ENCODE results near the gene PRR12. TPM values are rescaled to one million over a fixed set of nuclear protein-coding genes. Genes with fewer than 3 reads are reported as not detected.

The PRR12 gene
- total and polyA plus RNA-seq, 7 experiments from 2014 or later: 0.25 to 69.4 (median 51.8) TPM

DNA sequence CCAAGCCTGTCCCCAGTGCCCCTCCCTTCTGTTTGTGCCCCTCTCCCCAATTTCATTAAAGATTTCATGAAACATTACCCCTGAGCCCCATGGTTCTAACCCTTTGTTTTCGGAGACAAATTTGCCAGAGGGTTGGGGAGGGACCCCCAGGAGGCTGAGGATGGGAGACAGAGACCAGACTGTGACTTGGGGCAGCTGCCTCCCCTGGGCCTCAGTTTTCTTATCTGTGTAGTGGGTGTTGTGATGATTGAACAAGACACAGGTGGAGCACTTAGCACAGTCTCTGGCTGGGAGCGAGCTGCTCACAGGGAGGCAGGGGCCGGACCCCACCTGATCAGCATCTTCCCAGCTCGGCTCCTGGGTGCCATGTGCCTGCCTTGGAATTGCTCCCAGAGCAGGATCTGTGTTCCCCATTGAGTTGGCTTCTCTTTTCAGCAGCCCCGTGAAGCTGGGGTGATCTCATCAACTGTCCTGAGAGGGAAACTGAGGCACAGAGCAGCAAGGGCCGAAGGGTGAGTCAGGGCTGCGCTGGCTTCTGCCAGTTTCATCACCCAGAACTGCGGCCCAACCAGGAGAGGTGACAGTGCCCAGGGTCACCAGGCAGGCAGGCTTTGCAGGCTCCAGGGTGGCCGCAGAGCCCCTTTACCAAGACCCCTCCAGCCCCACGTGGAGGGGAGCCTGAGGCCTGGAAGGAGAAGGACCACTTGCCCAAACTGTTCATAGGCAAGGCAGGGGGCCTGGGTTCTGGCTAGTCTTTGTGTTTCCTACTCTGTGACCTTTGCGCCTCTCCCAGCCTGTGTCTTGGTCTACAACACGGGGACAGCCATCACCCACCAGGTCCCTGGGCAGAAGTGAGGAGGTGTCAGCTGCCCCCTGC, 67.8 kb downstream of the PRR12 start:
- H3K36me3 ChIP-seq (ENCODE audit: control insufficient read depth in 2 of 3, insufficient read depth in 3 of 3, low read length in 3 of 3): peaks cover 0 to 94% (median 36%) of the 10 kb centered on the region in 3 experiments
- Mint-ChIP-seq H3K27ac (peak overlapping the region in 5 of 9 donors; percentile 19 to 82 (median 47)), H3K27me3 (no peaks in the 10 kb centered on the region), H3K4me3 (peak overlapping the region in 1 of 10 donors; percentile 19), H3K9me3 (no peaks in the 10 kb centered on the region), H3K4me1 (peaks cover 0 to 32% (median 14%) of the 10 kb centered on the region in 7 donors), H3K36me3 (peaks cover 0 to 19% (median 13%) of the 10 kb centered on the region in 5 donors)
- H3K4me1 ChIP-seq (ENCODE audit: control insufficient read depth in 2 of 2, insufficient read depth in 2 of 2, low read length in 2 of 2): peaks cover 15% of the 10 kb centered on the region in 2 donors
- H3K27ac ChIP-seq (ENCODE audit: low read depth, low read length): peak overlapping the region; percentile 53
- POLR2A ChIA-PET: interaction anchor here (14.1 kb wide), 1 partner anchor 15 kb away, joined by 187 read pairs; the partner anchor contains the start of genes RRAS and SCAF1
- DNase-seq (no peak), ATAC-seq (no peak)
- CTCF ChIA-PET: no interaction called here
- no peaks in the 10 kb centered on the region for H3K27me3 ChIP-seq (ENCODE audit: control insufficient read depth in 2 of 2, insufficient read depth in 2 of 2, low read length in 2 of 2)
- intact Hi-C loops (cut with micrococcal nuclease): no loop called here
- H3K4me3 ChIP-seq (ENCODE audit: low read length): no peak overlapping the region
- H3K9me3 ChIP-seq (ENCODE audit: control insufficient read depth in 2 of 3, low read length in 3 of 3): no peaks in the 10 kb centered on the region

DNA sequence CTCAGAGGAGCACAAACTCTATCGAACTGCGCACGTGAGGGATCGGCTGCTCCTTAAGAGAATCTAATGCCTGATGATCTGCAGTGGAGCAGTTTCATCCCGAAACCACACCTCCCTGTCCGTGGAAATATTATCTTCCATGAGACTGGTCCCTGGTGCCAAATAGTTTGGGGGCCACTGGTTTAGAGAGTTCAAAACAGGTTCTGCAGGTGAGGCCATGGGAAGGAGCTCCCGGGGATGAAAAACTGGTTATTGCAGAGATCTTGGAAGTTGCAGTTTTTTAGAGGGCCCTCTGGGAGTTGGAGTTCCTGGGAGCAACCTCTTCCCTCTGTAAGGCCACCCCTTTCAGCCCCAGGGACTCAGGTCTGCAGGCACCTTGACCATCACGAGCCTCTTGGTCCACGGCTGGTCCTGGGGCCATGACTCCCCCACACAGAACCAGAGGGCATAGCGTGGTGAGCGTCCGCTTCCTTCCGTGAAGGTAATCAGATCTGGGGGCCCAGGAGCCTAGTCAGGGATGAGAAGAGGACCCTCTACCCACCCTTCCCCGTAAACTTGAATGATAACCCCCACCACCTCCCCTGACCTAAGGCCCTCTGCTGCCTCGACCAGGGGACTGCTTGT, 69.5 kb downstream of the PRR12 start:
- peak overlapping the region in 5 of 9 donors; percentile 4 to 70 (median 59) for H3K27ac Mint-ChIP-seq

DNA sequence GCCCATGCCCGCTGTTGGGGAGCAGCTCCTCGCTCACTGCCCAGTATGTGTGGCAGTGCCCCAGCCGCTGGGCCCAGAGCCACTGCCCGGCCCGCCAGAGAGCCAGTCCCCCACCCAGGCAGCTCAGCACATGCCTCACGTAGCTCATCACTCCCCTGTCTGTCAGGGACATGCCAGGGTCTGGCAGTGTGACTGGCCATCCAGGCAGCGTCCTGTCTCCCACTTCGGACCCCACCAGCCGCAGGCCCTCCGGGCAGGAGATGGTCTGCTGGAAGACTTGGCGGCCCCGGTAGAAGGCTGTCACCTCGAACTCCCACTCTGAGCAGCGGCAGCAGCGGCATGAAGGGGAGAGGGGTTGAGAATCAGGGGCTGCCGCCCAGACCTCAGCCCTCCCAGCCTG, 71.0 kb downstream of the PRR12 start:
- peaks cover 0 to 16% (median 4%) of the 10 kb centered on the region in 5 donors for H3K36me3 Mint-ChIP-seq
- H3K27ac Mint-ChIP-seq: peak overlapping the region in 3 of 9 donors; percentile 47 to 96 (median 48)
- Histone ChIP-seq H3K4me3 (ENCODE audit: low read length) (no peak overlapping the region), H3K4me1 (ENCODE audit: control insufficient read depth in 2 of 2, insufficient read depth in 2 of 2, low read length in 2 of 2) (peaks cover 23% of the 10 kb centered on the region in 2 donors), H3K36me3 (ENCODE audit: control insufficient read depth in 2 of 3, insufficient read depth in 3 of 3, low read length in 3 of 3) (peaks cover 0 to 72% (median 28%) of the 10 kb centered on the region in 3 experiments), H3K9me3 (ENCODE audit: control insufficient read depth in 2 of 3, low read length in 3 of 3) (no peaks in the 10 kb centered on the region), H3K27ac (ENCODE audit: low read depth, low read length) (peak overlapping the region; percentile 80), H3K27me3 (ENCODE audit: control insufficient read depth in 2 of 2, insufficient read depth in 2 of 2, low read length in 2 of 2) (no peaks in the 10 kb centered on the region)
- ChIA-PET POLR2A (interaction anchor here (1.0 to 14.1 kb wide), 3 partner anchors 14 to 163 kb away, joined by 5 to 187 read pairs (median 91); partner anchors contain the start of genes PRMT1, RRAS and SCAF1), CTCF (no interaction called here)
- intact Hi-C loops (cut with micrococcal nuclease): no loop called here
- peaks cover 0 to 4% (median 0%) of the 10 kb centered on the region in 11 donors for H3K9me3 Mint-ChIP-seq
- H3K4me3 Mint-ChIP-seq: peak overlapping the region in 3 of 10 donors; percentile 2 to 55 (median 38)
- H3K27me3 Mint-ChIP-seq: peaks cover 0 to 2% (median 0%) of the 10 kb centered on the region in 5 donors
- DNase-seq: no peak
- ATAC-seq: no peak
- peaks cover 19 to 52% (median 40%) of the 10 kb centered on the region in 7 donors for H3K4me1 Mint-ChIP-seq

More for the DNA sequence above, 69.5 kb downstream of the PRR12 start:
- no peaks in the 10 kb centered on the region for H3K9me3 ChIP-seq (ENCODE audit: control insufficient read depth in 2 of 3, low read length in 3 of 3)
- intact Hi-C loops (cut with micrococcal nuclease): no loop called here
- DNase-seq: no peak
- H3K4me1 ChIP-seq (ENCODE audit: control insufficient read depth in 2 of 2, insufficient read depth in 2 of 2, low read length in 2 of 2): peaks cover 16 to 20% of the 10 kb centered on the region in 2 donors
- peak overlapping the region; percentile 24 for H3K27ac ChIP-seq (ENCODE audit: low read depth, low read length)
- ChIA-PET POLR2A (interaction anchor here (0.6 to 14.1 kb wide), 3 partner anchors 16 to 1247 kb away, joined by 4 to 187 read pairs (median 91); partner anchors contain the start of genes PRMT1, RRAS and SCAF1), CTCF (interaction anchor here (0.6 to 0.7 kb wide), 2 partner anchors 22 to 216 kb away, joined by 3 read pairs; no protein-coding TSS in a partner anchor)
- H3K27me3 ChIP-seq (ENCODE audit: control insufficient read depth in 2 of 2, insufficient read depth in 2 of 2, low read length in 2 of 2): no peaks in the 10 kb centered on the region
- H3K27me3 Mint-ChIP-seq: no peaks in the 10 kb centered on the region
- ATAC-seq: no peak
- peaks cover 6 to 37% (median 26%) of the 10 kb centered on the region in 7 donors for H3K4me1 Mint-ChIP-seq
- H3K9me3 Mint-ChIP-seq: peaks cover 0 to 4% (median 0%) of the 10 kb centered on the region in 11 donors
- no peak overlapping the region for H3K4me3 ChIP-seq (ENCODE audit: low read length)
- peaks cover 0 to 16% (median 9%) of the 10 kb centered on the region in 5 donors for H3K36me3 Mint-ChIP-seq
- H3K36me3 ChIP-seq (ENCODE audit: control insufficient read depth in 2 of 3, insufficient read depth in 3 of 3, low read length in 3 of 3): peaks cover 0 to 87% (median 28%) of the 10 kb centered on the region in 3 experiments
- no peak overlapping the region for H3K4me3 Mint-ChIP-seq

DNA sequence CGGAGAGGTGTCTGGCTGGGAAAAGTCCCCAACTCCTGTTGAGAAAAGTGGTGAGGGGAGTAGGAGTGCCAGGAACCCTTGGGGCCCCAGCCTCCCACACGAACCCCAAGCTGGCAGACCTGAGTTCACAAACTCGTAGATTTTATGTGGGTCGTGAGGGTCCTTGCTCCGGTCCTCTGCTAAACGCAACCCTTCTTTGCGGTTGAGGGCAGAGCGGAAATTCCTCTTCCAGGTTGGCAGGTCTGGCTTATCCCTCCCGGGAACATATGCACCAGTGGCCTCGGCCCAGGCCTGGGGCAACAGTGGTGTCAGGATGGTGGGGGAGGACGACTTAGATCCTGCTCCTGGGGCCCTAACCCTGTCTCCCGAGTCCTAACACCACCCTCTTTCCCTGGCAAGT, 72.2 kb downstream of the PRR12 start:
- intact Hi-C loops (cut with micrococcal nuclease): no loop called here
- Mint-ChIP-seq H3K9me3 (peaks cover 0 to 4% (median 0%) of the 10 kb centered on the region in 11 donors), H3K27me3 (peaks cover 0 to 2% (median 0%) of the 10 kb centered on the region in 5 donors), H3K27ac (peak overlapping the region; percentile 96 to 99 (median 97)), H3K4me1 (peaks cover 24 to 53% (median 42%) of the 10 kb centered on the region in 7 donors), H3K4me3 (peak overlapping the region in 9 of 10 donors; percentile 82 to 100 (median 99)), H3K36me3 (peaks cover 0 to 17% (median 0%) of the 10 kb centered on the region in 5 donors)
- H3K36me3 ChIP-seq (ENCODE audit: control insufficient read depth in 2 of 3, insufficient read depth in 3 of 3, low read length in 3 of 3): peaks cover 0 to 59% (median 19%) of the 10 kb centered on the region in 3 experiments
- H3K27ac ChIP-seq (ENCODE audit: low read depth, low read length): peak overlapping the region; percentile 80
- H3K9me3 ChIP-seq (ENCODE audit: control insufficient read depth in 2 of 3, low read length in 3 of 3): no peaks in the 10 kb centered on the region
- POLR2A ChIA-PET: interaction anchor here (0.7 to 14.1 kb wide), 11 partner anchors 8 to 670 kb away, joined by 3 to 187 read pairs (median 9); partner anchors contain the start of genes GYS1, PRMT1, PRR12 and RPS11
- no peak for DNase-seq
- H3K4me1 ChIP-seq (ENCODE audit: control insufficient read depth in 2 of 2, insufficient read depth in 2 of 2, low read length in 2 of 2): peaks cover 23% of the 10 kb centered on the region in 2 donors
- H3K4me3 ChIP-seq (ENCODE audit: low read length): peak overlapping the region; percentile 95
- no peak for ATAC-seq
- CTCF ChIA-PET: interaction anchor here (0.6 to 1.2 kb wide), 4 partner anchors 9 to 204 kb away, joined by 3 to 4 read pairs (median 4); partner anchors contain the start of gene PNKP
- no peaks in the 10 kb centered on the region for H3K27me3 ChIP-seq (ENCODE audit: control insufficient read depth in 2 of 2, insufficient read depth in 2 of 2, low read length in 2 of 2)

DNA sequence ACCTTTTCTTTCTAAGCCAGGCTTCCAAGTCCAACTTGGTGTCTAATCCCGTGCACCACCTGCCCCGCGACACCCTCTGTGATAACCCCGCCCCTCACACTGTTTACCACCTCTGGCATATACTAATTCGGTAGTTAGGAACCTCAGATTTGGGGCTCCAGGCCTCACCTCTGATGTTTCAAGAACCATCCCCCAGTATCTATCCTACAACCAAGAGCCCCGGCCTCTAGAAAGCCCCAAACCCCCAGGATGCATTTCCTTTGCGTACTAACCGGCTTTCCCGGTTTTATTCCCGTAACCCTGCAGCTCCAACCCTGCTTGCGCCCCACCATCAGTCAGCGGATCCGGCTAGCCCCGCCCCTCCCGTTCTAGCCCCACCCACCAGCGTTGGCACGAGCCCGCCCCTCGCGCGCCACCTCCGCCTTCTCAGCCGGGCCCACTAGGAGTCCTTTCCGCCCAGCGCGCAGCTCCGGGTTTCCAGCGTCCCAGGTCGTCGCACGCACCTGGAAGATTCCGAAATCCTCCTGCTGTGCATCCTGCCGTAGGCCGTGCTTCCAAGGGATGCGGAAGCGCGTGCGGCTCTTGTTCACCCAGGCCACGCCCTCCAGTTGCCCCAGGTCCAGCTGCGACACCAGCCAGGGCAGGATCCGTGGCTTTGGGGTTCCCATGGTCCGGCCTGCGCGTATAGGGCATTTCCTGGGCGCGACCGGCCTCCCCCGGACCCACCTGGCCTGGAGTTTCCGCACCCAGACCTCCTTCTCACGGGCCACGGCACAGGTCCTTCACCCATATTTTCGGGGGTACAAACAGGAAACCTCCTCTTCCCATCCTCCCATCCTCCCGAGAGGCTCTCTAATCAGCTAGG, 73.4 kb downstream of the PRR12 start:
- ChIA-PET POLR2A (interaction anchor here (0.7 to 14.1 kb wide), 19 partner anchors 9 to 671 kb away, joined by 3 to 187 read pairs (median 5); partner anchors contain the start of genes AKT1S1, FUZ, GYS1 and NOSIP), CTCF (interaction anchor here (0.7 to 2.2 kb wide), 5 partner anchors 7 to 118 kb away, joined by 3 to 8 read pairs (median 3); partner anchors contain the start of gene RRAS)
- H3K4me3 Mint-ChIP-seq: peak overlapping the region; percentile 97 to 100 (median 99)
- Histone ChIP-seq H3K27ac (ENCODE audit: low read depth, low read length) (peak overlapping the region; percentile 80), H3K4me1 (ENCODE audit: control insufficient read depth in 2 of 2, insufficient read depth in 2 of 2, low read length in 2 of 2) (peaks cover 23% of the 10 kb centered on the region in 2 donors), H3K9me3 (ENCODE audit: control insufficient read depth in 2 of 3, low read length in 3 of 3) (no peaks in the 10 kb centered on the region), H3K36me3 (ENCODE audit: control insufficient read depth in 2 of 3, insufficient read depth in 3 of 3, low read length in 3 of 3) (peaks cover 0 to 48% (median 15%) of the 10 kb centered on the region in 3 experiments), H3K4me3 (ENCODE audit: low read length) (peak overlapping the region; percentile 95), H3K27me3 (ENCODE audit: control insufficient read depth in 2 of 2, insufficient read depth in 2 of 2, low read length in 2 of 2) (no peaks in the 10 kb centered on the region)
- DNase-seq (peak; percentile 77 to 89 (median 88)), ATAC-seq (peak; percentile 82)
- H3K4me1 Mint-ChIP-seq: peaks cover 24 to 53% (median 42%) of the 10 kb centered on the region in 7 donors
- intact Hi-C loops (cut with micrococcal nuclease): loop anchor here (1.0 to 2.0 kb wide), 10 partner anchors 12 to 546 kb away; partner anchors contain the start of genes AKT1S1 (in 1 of the 2), ALDH16A1 (in 1 of the 2), C19orf73 (in 1 of the 2) and NOSIP (in 1 of the 2)
- peaks cover 0 to 2% (median 0%) of the 10 kb centered on the region in 5 donors for H3K27me3 Mint-ChIP-seq
- peaks cover 0 to 4% (median 0%) of the 10 kb centered on the region in 11 donors for H3K9me3 Mint-ChIP-seq
- peaks cover 0 to 17% (median 4%) of the 10 kb centered on the region in 5 donors for H3K36me3 Mint-ChIP-seq
- H3K27ac Mint-ChIP-seq: peak overlapping the region; percentile 96 to 99 (median 97)

Measured in naive thymus-derived CD4-positive, alpha-beta T cell (primary cell).